AG10803 (cell line): ENCODE measurements around the gene ADH1B.
"Not testable (repeated sequence)": the region's sequence is repeated elsewhere in the genome, so short reads cannot be mapped to it uniquely, and the experiment has no call there.

ENCODE experiments used
- DNase-seq: peaks from one replicate; pipeline ENCODE4 v3.0.0; 2010; ENCODE audit warnings: low read depth
- H3K4me3 ChIP-seq: 2 replicates; pipeline ENCODE4 v1.5.1; 2011; ENCODE audit warnings: mild to moderate bottlenecking, low read length, control low read depth
- TF ChIP-seq, protein P1 (sequence below): conservative IDR thresholded peaks from 2 replicates; pipeline ENCODE4 v1.5.1; 2011; ENCODE audit warnings: mild to moderate bottlenecking, low read length, control low read depth, inconsistent platforms

ADH1B gene

DNA sequence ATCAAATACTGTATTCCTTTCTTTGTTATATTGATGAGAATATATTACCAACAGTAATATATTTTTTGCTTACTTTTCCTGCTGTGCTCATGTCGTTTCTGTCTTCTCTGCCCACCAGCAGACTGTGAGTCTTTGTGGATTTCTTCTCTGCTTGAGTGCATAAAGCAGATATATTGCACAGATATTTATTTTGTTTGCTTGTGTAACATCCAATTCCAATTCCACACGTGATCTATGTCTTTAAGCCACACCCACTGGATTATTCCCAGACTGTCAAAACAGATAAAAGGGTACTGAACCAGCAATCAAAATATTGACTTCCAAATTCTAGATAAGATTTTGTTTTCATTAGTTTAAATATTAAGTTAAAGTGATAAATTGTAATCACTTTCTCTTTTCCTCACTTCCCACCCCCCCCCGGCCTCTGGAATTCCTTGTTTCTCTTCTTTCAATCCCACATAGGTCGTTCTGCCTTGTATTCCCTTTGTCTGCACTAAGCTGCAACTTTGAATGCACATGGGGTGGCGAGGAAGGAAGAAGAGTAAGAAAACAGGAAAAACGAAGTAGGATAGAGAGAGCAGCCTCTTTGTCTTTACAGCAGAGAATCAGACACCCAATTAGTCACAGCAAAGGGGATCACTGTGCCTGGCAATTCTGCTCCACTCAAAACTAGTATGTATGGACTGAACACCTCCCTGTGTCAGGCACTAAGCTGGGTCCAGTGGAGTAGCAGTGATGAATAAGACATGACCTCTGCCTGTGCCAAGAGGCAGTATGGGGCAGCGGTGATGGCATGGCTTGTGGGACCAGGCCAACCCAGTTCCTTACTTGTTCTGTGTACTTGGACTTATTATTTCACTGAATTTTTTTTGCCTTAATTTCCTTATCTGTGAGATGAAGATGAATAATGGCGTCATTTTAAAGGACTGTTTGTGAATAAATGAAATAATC, at the start of gene ADH1B:
Gene ADH1B (minus strand): TSS at position 161 of the 951 bp plus-strand sequence. CDS start 70 bp downstream, at position 91.
- no peak for DNase-seq
- TF ChIP-seq, protein P1, sequence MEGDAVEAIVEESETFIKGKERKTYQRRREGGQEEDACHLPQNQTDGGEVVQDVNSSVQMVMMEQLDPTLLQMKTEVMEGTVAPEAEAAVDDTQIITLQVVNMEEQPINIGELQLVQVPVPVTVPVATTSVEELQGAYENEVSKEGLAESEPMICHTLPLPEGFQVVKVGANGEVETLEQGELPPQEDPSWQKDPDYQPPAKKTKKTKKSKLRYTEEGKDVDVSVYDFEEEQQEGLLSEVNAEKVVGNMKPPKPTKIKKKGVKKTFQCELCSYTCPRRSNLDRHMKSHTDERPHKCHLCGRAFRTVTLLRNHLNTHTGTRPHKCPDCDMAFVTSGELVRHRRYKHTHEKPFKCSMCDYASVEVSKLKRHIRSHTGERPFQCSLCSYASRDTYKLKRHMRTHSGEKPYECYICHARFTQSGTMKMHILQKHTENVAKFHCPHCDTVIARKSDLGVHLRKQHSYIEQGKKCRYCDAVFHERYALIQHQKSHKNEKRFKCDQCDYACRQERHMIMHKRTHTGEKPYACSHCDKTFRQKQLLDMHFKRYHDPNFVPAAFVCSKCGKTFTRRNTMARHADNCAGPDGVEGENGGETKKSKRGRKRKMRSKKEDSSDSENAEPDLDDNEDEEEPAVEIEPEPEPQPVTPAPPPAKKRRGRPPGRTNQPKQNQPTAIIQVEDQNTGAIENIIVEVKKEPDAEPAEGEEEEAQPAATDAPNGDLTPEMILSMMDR = no peak

DNA sequence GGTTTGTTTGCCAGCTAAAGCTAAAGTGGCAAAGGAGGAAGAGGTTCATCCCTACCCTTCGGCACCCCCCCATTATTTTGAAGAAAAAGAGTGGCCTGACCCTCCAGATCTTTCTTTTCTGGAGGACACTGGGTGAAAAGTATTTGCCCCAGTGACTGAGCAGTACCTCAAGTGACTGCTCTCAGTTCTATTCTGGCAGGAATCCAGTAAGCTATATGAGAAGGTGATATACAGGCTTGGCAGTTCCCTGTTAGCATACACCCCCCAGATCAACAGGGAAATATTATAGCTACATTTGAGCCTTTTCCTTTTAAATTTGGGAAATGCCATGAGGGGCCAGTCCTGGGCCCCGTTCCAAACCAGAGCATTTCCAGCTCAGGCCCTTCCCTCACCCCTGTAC, 46.6 kb upstream of the ADH1B start:
- H3K4me3 ChIP-seq, DNase-seq: not testable (repeated sequence)

More for the DNA sequence above, at the start of gene ADH1B:
- peak within 1 kb of the TSS; percentile 10; the same call in 1 of the 2 replicates for H3K4me3 ChIP-seq

DNA sequence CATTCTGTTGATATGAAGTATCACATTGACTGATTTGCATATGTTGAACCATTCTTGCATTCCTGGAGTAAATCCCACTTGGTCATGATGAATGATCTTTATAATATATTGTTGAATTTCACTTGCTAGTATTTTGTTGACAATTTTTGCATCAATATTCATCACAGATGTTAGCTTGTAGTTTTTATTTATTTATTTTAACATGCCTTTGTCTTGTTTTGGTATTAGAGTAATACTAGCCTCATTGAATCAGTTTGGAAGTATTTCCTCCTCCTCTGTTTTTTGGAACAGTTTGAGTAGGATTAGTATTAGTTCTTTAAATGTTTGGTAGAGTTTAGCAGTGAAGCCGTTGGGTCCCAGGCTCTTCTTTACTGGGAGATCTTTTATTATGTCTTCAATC, 45.3 kb upstream of the ADH1B start:
- H3K4me3 ChIP-seq = no peak overlapping the region
- peak; percentile 61 for DNase-seq
- TF ChIP-seq, protein P1 = no peak

DNA sequence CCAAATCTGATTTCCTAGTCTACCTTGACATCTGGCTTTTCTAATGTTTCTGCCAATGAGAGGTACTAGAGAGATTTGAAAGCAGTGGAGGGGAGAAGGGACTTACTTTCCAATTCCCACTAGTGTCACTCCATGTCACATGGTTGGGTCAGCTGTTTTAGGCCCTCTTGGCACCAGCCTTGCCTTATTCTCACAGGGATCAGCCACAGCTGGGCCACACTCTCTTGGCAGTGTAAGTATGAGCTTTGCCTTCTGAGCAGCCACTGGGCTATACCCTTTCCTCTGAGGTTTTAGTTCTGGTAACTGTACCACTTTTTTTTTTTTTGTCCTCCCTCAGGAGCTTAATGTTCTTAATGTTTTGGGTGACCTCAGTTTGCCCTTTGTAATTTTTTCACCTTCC, 41.6 kb upstream of the ADH1B start:
- no peak for DNase-seq
- H3K4me3 ChIP-seq = no peak overlapping the region
- TF ChIP-seq, protein P1 = no peak

DNA sequence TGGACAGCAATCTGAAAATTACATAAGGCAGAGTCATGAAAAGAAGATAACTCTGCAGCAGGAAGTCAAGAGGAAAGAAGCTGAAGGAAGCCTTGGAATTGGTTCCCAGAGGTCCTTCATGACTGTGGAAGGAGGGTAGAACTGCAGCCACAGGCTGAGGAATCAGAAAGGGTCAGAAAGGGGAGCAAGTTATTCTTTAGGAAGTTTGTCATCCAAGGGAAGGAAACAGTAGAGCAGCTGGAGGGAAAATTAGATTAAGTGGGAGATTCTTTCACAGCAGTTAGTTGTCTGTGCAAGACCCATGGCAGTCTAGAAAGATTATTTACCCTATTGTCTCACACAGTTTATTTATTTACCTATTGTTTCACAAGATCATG, 40.7 kb upstream of the ADH1B start:
- H3K4me3 ChIP-seq = no peak overlapping the region

DNA sequence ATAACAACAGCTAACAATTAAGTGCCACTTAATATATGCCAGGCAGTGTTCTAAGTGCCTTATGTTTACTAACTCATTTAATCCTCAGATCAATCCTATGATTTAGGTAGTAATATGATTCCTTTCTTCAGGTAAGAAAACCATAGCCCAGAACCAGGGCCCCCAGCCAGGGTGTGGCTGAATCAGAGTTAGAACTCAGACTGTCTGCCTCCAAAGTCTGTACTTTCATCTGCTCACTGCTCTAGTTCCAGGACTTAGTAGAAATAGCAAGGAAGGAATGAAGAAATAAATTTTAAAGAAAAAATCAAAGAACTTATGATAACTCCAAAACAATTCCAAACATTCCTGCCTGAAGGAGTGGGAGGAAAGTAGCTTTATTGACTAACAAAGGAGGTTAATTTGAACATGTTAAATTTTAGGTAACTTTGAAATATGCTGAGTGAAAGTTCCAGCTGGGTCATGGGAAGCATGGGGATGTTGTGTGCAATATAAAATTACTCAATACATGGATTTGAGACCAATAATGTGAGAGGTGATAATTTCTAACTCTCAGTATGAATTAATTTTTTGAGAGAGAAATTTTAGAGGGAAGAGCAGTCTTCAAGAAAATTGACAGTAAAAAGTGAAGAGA, 40.2 kb upstream of the ADH1B start:
- peak; percentile 41 for DNase-seq
- H3K4me3 ChIP-seq = no peak overlapping the region
- TF ChIP-seq, protein P1 = no peak

More for the DNA sequence above, 40.7 kb upstream of the ADH1B start:
- TF ChIP-seq, protein P1 = no peak
- DNase-seq = no peak

DNA sequence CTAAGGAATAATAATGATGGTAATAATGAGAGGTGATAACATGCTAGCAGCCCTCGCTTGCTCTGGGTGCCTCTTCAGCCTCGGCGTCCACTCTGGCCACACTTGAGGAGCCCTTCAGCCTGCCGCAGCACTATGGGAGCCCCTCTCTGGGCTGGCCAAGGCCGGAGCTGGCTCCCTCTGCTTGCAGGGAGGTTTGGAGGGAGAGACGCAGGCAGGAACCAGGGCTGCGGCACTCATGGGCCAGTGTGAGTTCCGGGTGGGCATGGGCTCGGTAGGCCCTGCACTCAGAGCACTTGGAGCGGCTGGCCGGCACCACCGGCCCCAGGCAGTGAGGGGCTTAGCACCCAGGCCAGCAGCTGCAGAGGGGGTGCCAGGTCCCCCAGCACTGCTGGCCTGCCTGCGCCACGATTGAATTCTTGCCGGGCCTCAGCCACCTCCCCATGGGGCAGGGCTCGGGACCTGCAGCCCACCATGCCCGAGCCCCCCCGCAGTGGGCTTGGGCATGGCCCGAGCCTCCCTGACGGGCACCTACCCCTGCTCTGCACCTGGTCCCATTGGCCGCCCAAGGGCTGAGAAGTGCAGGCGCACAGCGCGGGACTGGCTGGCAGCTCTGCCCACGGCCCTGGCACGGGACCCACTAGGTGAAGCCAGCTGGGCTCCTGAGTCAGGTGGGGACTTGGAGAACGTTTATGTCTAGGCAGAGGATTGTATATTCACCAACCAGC, 38.4 kb upstream of the ADH1B start:
- no peak overlapping the region for H3K4me3 ChIP-seq
- TF ChIP-seq, protein P1 = no peak
- no peak for DNase-seq
